Neural cell (in vitro differentiated cells): Measurements from ENCODE around the gene CYP4X1. TPM values are rescaled to one million over a fixed set of nuclear protein-coding genes. Genes with fewer than 3 reads are reported as not detected.
"Not testable (repeated sequence)": the region's sequence is repeated elsewhere in the genome, so short reads cannot be mapped to it uniquely, and the experiment has no call there.

Experiments
- H2AFZ ChIP-seq: fragments of 200-600, 300-800 bp; sonication (generic), shearing (Covaris generic); 2 replicates; pipeline ENCODE4 v1.6.0; 2014; ENCODE audit warnings: low read depth, mild to moderate bottlenecking, antibody characterized with exemption, low read length, moderate library complexity
- H3F3A ChIP-seq: fragments of 200-600 bp; shearing (Covaris generic); 2 replicates; pipeline ENCODE4 v1.6.1; 2016; ENCODE audit warnings: mild to moderate bottlenecking, moderate library complexity, mixed read lengths, antibody characterized with exemption, low read length; ENCODE audit not compliant: insufficient read depth, poor library complexity, severe bottlenecking
- H3K27ac ChIP-seq: fragments of 200-600, 300-800 bp; sonication (generic), shearing (Covaris generic); 2 replicates; pipeline ENCODE4 v1.5.1; 2014; ENCODE audit warnings: mild to moderate bottlenecking, low read length, moderate library complexity
- H3K27me3 ChIP-seq: fragments of 300-800, 200-600 bp; sonication (generic), shearing (Covaris generic); 2 replicates; pipeline ENCODE4 v1.6.0; 2014; ENCODE audit warnings: mild to moderate bottlenecking, low read depth, low read length, moderate library complexity; ENCODE audit not compliant: insufficient read depth
- H3K36me3 ChIP-seq: fragments of 300-800, 200-600 bp; sonication (generic), shearing (Covaris generic); 2 replicates; pipeline ENCODE4 v1.5.1; 2014; ENCODE audit warnings: mild to moderate bottlenecking, antibody characterized with exemption, low read length, moderate library complexity; ENCODE audit not compliant: insufficient read depth
- H3K4me2 ChIP-seq: fragments of 300-800, 200-600 bp; sonication (generic), shearing (Covaris generic); 2 replicates; pipeline ENCODE4 v1.6.0; 2014; ENCODE audit warnings: mild to moderate bottlenecking, low read length
- H3K4me3 ChIP-seq: fragments of 300-800, 200-600 bp; sonication (generic), shearing (Covaris generic); 2 replicates; pipeline ENCODE4 v1.5.1; 2014; ENCODE audit warnings: mild to moderate bottlenecking, low read length, moderate library complexity
- H3K79me2 ChIP-seq: fragments of 200-600 bp; shearing (Covaris generic); replicated peaks from 2 replicates; pipeline ENCODE4 v1.6.0; 2014; ENCODE audit warnings: mild to moderate bottlenecking, low read length, moderate library complexity; ENCODE audit not compliant: insufficient read depth
- H3K9ac ChIP-seq: fragments of 300-800, 200-600 bp; sonication (generic), shearing (Covaris generic); 2 replicates; pipeline ENCODE4 v1.6.1; 2016; ENCODE audit warnings: mild to moderate bottlenecking, low read length, mixed read lengths
- H3K9me2 ChIP-seq: fragments of 200-600 bp; shearing (Covaris generic); 2 replicates; pipeline ENCODE4 v1.6.1; 2016; ENCODE audit warnings: mild to moderate bottlenecking, low read length, mixed read lengths; ENCODE audit not compliant: insufficient read depth
- H3K9me3 ChIP-seq: fragments of 200-600, 300-800 bp; sonication (generic), shearing (Covaris generic); 2 replicates; pipeline ENCODE4 v1.6.1; 2016; ENCODE audit warnings: mild to moderate bottlenecking, mixed run types, low read length, moderate library complexity, mixed read lengths
- H4K20me1 ChIP-seq: fragments of 200-600 bp; shearing (Covaris generic); 2 replicates; pipeline ENCODE4 v1.6.1; 2016; ENCODE audit warnings: mild to moderate bottlenecking, mixed run types; ENCODE audit not compliant: insufficient read depth
- EP300 ChIP-seq: fragments of 450-650 bp; conservative IDR thresholded peaks from 2 replicates; pipeline ENCODE4 v1.6.1; 2014; ENCODE audit warnings: antibody characterized with exemption, mild to moderate bottlenecking, moderate library complexity; ENCODE audit not compliant: poor library complexity, severe bottlenecking
- EZH2 ChIP-seq: fragments of 200-600, 300-800 bp; shearing (Covaris generic), sonication (generic); IDR thresholded peaks from 2 replicates; pipeline ENCODE4 v1.6.1; 2014; ENCODE audit warnings: antibody characterized with exemption, low read length, borderline replicate concordance, mild to moderate bottlenecking; ENCODE audit not compliant: insufficient read depth, poor library complexity, severe bottlenecking
- MXI1 ChIP-seq: fragments of 450-650 bp; conservative IDR thresholded peaks from 2 replicates; pipeline ENCODE4 v1.6.1; 2014; ENCODE audit warnings: antibody characterized with exemption, mild to moderate bottlenecking; ENCODE audit not compliant: poor library complexity, severe bottlenecking
- POLR2AphosphoS5 ChIP-seq: IDR thresholded peaks from 2 replicates; pipeline ENCODE4 v1.6.1; 2012
- RAD21 ChIP-seq: fragments of 450-650 bp; conservative IDR thresholded peaks from 2 replicates; pipeline ENCODE4 v1.6.1; 2014; ENCODE audit warnings: antibody characterized with exemption, mild to moderate bottlenecking, moderate library complexity
- SMC3 ChIP-seq: fragments of 450-650 bp; conservative IDR thresholded peaks from 2 replicates; pipeline ENCODE4 v1.6.1; 2014; ENCODE audit warnings: antibody characterized with exemption, mild to moderate bottlenecking, moderate library complexity; ENCODE audit not compliant: poor library complexity
- TAF1 ChIP-seq: IDR thresholded peaks from 2 replicates; pipeline ENCODE4 v1.6.1; 2012; ENCODE audit warnings: low read depth
- polyA plus RNA-seq: library from polyadenylated mRNA; depleted of rRNA; stranded (reverse); fragments of >200 nt; gene quantifications from 2 replicates; pipeline ENCODE4 v1.2.3, GENCODE V29; 2014
- TF ChIP-seq, protein P1 (sequence below): fragments of 450-650 bp; IDR thresholded peaks from 2 replicates; pipeline ENCODE4 v1.5.1; 2014; ENCODE audit warnings: antibody characterized with exemption, mild to moderate bottlenecking, moderate library complexity; ENCODE audit not compliant: poor library complexity, severe bottlenecking
- TF ChIP-seq, protein P2 (sequence below): IDR thresholded peaks from 2 replicates; pipeline ENCODE4 v1.6.1; 2012; ENCODE audit warnings: borderline replicate concordance

CYP4X1 gene
- polyA plus RNA-seq, 1 donor from 2014 or later = 20.7 TPM

DNA sequence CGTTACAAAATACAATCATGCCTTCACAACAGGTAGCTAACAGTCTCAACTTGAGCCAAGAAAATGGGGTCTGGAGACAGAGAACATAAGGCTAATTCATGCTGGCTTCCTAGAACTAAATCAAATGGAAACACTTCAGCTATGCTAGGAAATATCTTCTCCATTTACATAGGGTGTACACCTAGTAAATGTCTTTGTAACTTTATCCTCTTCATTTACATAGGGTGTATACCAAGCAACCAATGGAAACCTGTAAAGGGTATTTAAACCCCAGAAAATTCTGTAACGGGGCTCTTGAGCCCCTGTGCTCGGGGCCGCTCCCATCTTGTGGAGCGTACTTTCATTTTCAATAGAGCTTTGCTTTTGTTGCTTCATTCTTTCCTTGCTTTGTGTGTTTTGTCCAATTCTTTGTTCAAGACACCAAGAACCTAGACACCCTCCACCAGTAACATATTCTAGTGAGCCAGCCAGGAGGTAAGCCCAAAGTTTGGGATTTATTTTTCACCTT, 19.5 kb upstream of the CYP4X1 start:
- H3K4me2 ChIP-seq = no peak overlapping the region

DNA sequence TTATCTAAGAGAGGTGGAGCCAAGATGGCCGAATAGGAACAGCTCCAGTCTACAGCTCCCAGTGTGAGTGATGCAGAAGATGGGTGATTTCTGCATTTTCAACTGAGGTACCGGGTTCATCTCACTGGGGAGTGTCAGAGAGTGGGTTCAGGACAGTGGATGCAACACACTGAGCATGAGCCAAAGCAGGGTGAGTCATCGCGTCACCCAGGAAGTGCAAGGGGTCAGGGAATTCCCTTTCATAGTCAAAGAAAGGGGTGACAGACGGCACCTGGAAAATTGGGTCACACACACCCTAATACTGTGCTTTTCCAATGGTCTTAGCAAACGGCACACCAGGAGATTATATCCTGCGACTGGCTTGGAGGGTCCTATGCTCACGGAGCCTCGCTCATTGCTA, 17.0 kb upstream of the CYP4X1 start:
- not testable (repeated sequence) for H4K20me1 ChIP-seq, H3K79me2 ChIP-seq, H3K4me3 ChIP-seq, H3F3A ChIP-seq, H2AFZ ChIP-seq, H3K9me2 ChIP-seq, H3K9ac ChIP-seq, H3K27me3 ChIP-seq, H3K4me2 ChIP-seq, H3K9me3 ChIP-seq, H3K36me3 ChIP-seq, H3K27ac ChIP-seq

More for the DNA sequence above, 19.5 kb upstream of the CYP4X1 start:
- Histone ChIP-seq H3K9ac (no peak overlapping the region), H3K27me3 (no peaks in the 10 kb centered on the region), H2AFZ (no peak overlapping the region), H3K4me3 (no peak overlapping the region), H3K27ac (no peak overlapping the region), H3K36me3 (no peaks in the 10 kb centered on the region), H3K9me3 (no peaks in the 10 kb centered on the region), H3K79me2 (no peaks in the 10 kb centered on the region), H3K9me2 (no peaks in the 10 kb centered on the region), H4K20me1 (no peaks in the 10 kb centered on the region), H3F3A (no peaks in the 10 kb centered on the region)
- TF ChIP-seq SMC3 (no peak), EP300 (no peak), POLR2AphosphoS5 (no peak), MXI1 (no peak), TAF1 (no peak), EZH2 (no peak), RAD21 (no peak)
- TF ChIP-seq, protein P1, sequence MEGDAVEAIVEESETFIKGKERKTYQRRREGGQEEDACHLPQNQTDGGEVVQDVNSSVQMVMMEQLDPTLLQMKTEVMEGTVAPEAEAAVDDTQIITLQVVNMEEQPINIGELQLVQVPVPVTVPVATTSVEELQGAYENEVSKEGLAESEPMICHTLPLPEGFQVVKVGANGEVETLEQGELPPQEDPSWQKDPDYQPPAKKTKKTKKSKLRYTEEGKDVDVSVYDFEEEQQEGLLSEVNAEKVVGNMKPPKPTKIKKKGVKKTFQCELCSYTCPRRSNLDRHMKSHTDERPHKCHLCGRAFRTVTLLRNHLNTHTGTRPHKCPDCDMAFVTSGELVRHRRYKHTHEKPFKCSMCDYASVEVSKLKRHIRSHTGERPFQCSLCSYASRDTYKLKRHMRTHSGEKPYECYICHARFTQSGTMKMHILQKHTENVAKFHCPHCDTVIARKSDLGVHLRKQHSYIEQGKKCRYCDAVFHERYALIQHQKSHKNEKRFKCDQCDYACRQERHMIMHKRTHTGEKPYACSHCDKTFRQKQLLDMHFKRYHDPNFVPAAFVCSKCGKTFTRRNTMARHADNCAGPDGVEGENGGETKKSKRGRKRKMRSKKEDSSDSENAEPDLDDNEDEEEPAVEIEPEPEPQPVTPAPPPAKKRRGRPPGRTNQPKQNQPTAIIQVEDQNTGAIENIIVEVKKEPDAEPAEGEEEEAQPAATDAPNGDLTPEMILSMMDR = no peak
- TF ChIP-seq, protein P2, sequence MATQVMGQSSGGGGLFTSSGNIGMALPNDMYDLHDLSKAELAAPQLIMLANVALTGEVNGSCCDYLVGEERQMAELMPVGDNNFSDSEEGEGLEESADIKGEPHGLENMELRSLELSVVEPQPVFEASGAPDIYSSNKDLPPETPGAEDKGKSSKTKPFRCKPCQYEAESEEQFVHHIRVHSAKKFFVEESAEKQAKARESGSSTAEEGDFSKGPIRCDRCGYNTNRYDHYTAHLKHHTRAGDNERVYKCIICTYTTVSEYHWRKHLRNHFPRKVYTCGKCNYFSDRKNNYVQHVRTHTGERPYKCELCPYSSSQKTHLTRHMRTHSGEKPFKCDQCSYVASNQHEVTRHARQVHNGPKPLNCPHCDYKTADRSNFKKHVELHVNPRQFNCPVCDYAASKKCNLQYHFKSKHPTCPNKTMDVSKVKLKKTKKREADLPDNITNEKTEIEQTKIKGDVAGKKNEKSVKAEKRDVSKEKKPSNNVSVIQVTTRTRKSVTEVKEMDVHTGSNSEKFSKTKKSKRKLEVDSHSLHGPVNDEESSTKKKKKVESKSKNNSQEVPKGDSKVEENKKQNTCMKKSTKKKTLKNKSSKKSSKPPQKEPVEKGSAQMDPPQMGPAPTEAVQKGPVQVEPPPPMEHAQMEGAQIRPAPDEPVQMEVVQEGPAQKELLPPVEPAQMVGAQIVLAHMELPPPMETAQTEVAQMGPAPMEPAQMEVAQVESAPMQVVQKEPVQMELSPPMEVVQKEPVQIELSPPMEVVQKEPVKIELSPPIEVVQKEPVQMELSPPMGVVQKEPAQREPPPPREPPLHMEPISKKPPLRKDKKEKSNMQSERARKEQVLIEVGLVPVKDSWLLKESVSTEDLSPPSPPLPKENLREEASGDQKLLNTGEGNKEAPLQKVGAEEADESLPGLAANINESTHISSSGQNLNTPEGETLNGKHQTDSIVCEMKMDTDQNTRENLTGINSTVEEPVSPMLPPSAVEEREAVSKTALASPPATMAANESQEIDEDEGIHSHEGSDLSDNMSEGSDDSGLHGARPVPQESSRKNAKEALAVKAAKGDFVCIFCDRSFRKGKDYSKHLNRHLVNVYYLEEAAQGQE = no peak

DNA sequence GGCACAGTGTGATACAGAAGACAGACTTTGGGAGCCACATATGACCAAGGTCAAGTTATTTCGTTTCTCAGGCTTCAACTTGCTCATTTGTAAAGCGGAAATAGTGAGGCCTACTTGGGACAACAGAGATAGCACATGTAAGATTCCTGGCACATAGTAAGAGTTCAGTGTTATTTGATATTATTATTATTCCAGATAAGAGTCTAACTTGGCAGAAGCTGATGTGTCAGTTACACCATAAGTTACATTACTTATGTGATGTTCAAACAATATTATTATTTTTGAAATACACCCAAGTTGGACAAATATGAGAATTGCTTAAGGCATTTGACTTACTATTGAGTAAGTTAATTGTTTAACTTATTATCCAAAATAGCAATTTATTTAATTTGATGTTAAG, 10.2 kb upstream of the CYP4X1 start:
- Histone ChIP-seq H2AFZ (no peak overlapping the region), H4K20me1 (no peaks in the 10 kb centered on the region), H3K79me2 (no peaks in the 10 kb centered on the region), H3K9me3 (no peaks in the 10 kb centered on the region), H3K36me3 (no peaks in the 10 kb centered on the region), H3K9ac (no peak overlapping the region), H3K4me3 (no peak overlapping the region), H3K27me3 (no peaks in the 10 kb centered on the region), H3K9me2 (no peaks in the 10 kb centered on the region), H3F3A (no peaks in the 10 kb centered on the region), H3K27ac (no peak overlapping the region), H3K4me2 (no peak overlapping the region)
- TF ChIP-seq, protein P2 = no peak
- TF ChIP-seq EP300 = no peak
- TF ChIP-seq POLR2AphosphoS5 = no peak
- TF ChIP-seq, protein P1 = no peak
